GM12878 (cell line): ENCODE results near the gene SLC9A3. TPM values are rescaled to one million over a fixed set of nuclear protein-coding genes. Genes with fewer than 3 reads are reported as not detected.

Source experiments
- ATAC-seq: fragments of 200-7000 bp; cut with Tn5 transposase; 3 replicates; pipeline ENCODE4 v1.9.1; 2020; ENCODE audit warnings: mild to moderate bottlenecking, moderate library complexity
- BruUV-seq: library from RNA; stranded (reverse); fragments of 400-500 nt; replicated peaks from 2 replicates; lab custom pipeline; 2021; lab: Mats Ljungman, UMichigan
- CTCF ChIA-PET: fragments of 300-600 bp; sonication (Branson Sonifier 250); formaldehyde crosslinking; extraction: SDS; loops from one replicate; lab custom pipeline; 2021; ENCODE audit warnings: inconsistent platforms; lab: Yijun Ruan, JAX
- POLR2A ChIA-PET: fragments of 350-600 bp; formaldehyde crosslinking; extraction: SDS; loops from one replicate; lab custom pipeline; 2021; ENCODE audit warnings: inconsistent platforms; lab: Charles Lee
- RAD21 ChIA-PET: fragments of 300-600 bp; sonication (Branson Sonifier 250); formaldehyde crosslinking; loops from one replicate; lab custom pipeline; 2023; ENCODE audit warnings: antibody characterized with exemption; ENCODE audit not compliant: unreplicated experiment; lab: Charles Lee
- SMC1A ChIA-PET: fragments of 300-600 bp; sonication (Branson Sonifier 250); formaldehyde crosslinking; loops from one replicate; lab custom pipeline; 2023; ENCODE audit not compliant: unreplicated experiment, uncharacterized antibody; lab: Charles Lee
- DNase-seq: peaks from one replicate; pipeline ENCODE4 v3.0.0-alpha.2; 2011; ENCODE audit warnings: low read depth, low spot score
- FAIRE-seq: peaks from 3 replicates; lab custom pipeline; 2011; peaks lifted over from hg19 to GRCh38; lab: Jason Lieb, UNC
- H2AFZ ChIP-seq: 2 replicates; pipeline ENCODE4 v1.6.0; 2011; ENCODE audit warnings: low read depth, low read length, control low read depth; ENCODE audit not compliant: control insufficient read depth
- H3K27ac ChIP-seq: 2 replicates; pipeline ENCODE4 v1.5.1; 2011; ENCODE audit warnings: control low read depth; ENCODE audit not compliant: control insufficient read depth, insufficient read depth
- H3K27me3 ChIP-seq, 2 experiments: replicated peaks in 1 of 2; 2 replicates each; pipeline versions ENCODE4 v1.6.0 to v1.6.1; 2011; ENCODE audit warnings: low read length in 1 of 2; ENCODE audit not compliant: control insufficient read depth in 2 of 2, insufficient read depth in 2 of 2
- H3K36me3 ChIP-seq, 2 experiments: 2 replicates each; pipeline ENCODE4 v1.5.1; 2011; ENCODE audit warnings: low read length in 1 of 2; ENCODE audit not compliant: control insufficient read depth in 2 of 2, insufficient read depth in 2 of 2
- H3K4me1 ChIP-seq: 2 replicates; pipeline ENCODE4 v1.6.1; 2011; ENCODE audit warnings: mild to moderate bottlenecking, low read length, moderate library complexity, mixed read lengths; ENCODE audit not compliant: control insufficient read depth, insufficient read depth
- H3K4me2 ChIP-seq: 2 replicates; pipeline ENCODE4 v1.6.0; 2011; ENCODE audit warnings: control low read depth; ENCODE audit not compliant: control insufficient read depth, insufficient read depth
- H3K4me3 ChIP-seq: fragments of 200-600 bp; sonication (generic); 2 replicates; pipeline ENCODE4 v1.5.1; 2016
- H3K79me2 ChIP-seq: 2 replicates; pipeline ENCODE4 v1.6.0; 2011; ENCODE audit warnings: low read length; ENCODE audit not compliant: control insufficient read depth, insufficient read depth
- H3K9ac ChIP-seq: 2 replicates; pipeline ENCODE4 v1.8.0; 2011; ENCODE audit warnings: low read length, control low read depth, mixed read lengths; ENCODE audit not compliant: control insufficient read depth, insufficient read depth
- H3K9me3 ChIP-seq: replicated peaks from 3 replicates; pipeline ENCODE4 v1.5.1; 2011; ENCODE audit warnings: mild to moderate bottlenecking, low read length; ENCODE audit not compliant: control insufficient read depth, insufficient read depth
- H4K20me1 ChIP-seq: 2 replicates; pipeline ENCODE4 v1.6.0; 2011; ENCODE audit not compliant: control insufficient read depth, insufficient read depth
- BMI1 ChIP-seq: fragments of 450-650 bp; IDR thresholded peaks from 2 replicates; pipeline ENCODE4 v1.6.1; 2016; ENCODE audit warnings: mild to moderate bottlenecking, moderate library complexity, borderline replicate concordance
- CBX5 ChIP-seq: sonication (generic); IDR thresholded peaks from 2 replicates; pipeline ENCODE4 v1.6.1; 2016; ENCODE audit warnings: low read depth, moderate library complexity, mild to moderate bottlenecking, inconsistent platforms
- CREB1 ChIP-seq: IDR thresholded peaks from 2 replicates; pipeline ENCODE4 v1.6.1; 2012; ENCODE audit warnings: low read depth, mild to moderate bottlenecking, inconsistent platforms
- GATAD2B ChIP-seq: fragments of 450-650 bp; conservative IDR thresholded peaks from 2 replicates; pipeline ENCODE4 v1.6.1; 2017; ENCODE audit warnings: low read depth, mild to moderate bottlenecking, moderate library complexity
- MTA3 ChIP-seq: IDR thresholded peaks from 2 replicates; pipeline ENCODE4 v1.6.1; 2012; ENCODE audit warnings: low read length, inconsistent platforms, borderline replicate concordance
- NFYA ChIP-seq: IDR thresholded peaks from 2 replicates; pipeline ENCODE4 v1.6.1; 2011; ENCODE audit warnings: low read depth, mild to moderate bottlenecking, low read length, improper control_type of control experiment, borderline replicate concordance
- RAD51 ChIP-seq: fragments of 450-650 bp; IDR thresholded peaks from 2 replicates; pipeline ENCODE4 v1.6.1; 2016; ENCODE audit warnings: moderate library complexity, mild to moderate bottlenecking, inconsistent platforms
- REST ChIP-seq: IDR thresholded peaks from 2 replicates; pipeline ENCODE4 v1.6.1; 2012; ENCODE audit warnings: mild to moderate bottlenecking, low read depth, low read length
- ZBTB33 ChIP-seq: fragments of 450-650 bp; IDR thresholded peaks from 2 replicates; pipeline ENCODE4 v1.6.1; 2017; ENCODE audit warnings: mild to moderate bottlenecking
- WGBS: methylation state at CpG from one replicate; pipeline ENCODE4 v1.1.6; 2016; ENCODE audit warnings: low lambda C conversion rate; ENCODE audit not compliant: insufficient replicate concordance, insufficient coverage; ENCODE audit errors: missing lambda C conversion rate; 5-methylcytosine and 5-hydroxymethylcytosine counted together
- in situ Hi-C: fragments of 300-500 bp; cut with MboI; formaldehyde crosslinking; loops from 9 replicates; pipeline ENCODE4 v1.14.3; 2018; ENCODE audit warnings: mixed read lengths
- intact Hi-C: fragments of 100-400 bp; cut with micrococcal nuclease; formaldehyde crosslinking; loops from one replicate; pipeline ENCODE4 v1.14.2; 2022; ENCODE audit not compliant: unreplicated experiment
- polyA plus RNA-seq, 11 experiments: library from polyadenylated mRNA; depleted of rRNA in 4 of 11; unstranded in 6 of 11; stranded (reverse) in 5 of 11; fragments of >200 nt; fragmentation: Nextera tagmentation in 4 of 11; fragmentation: Illumina TruSeq in 1 of 11; extraction: Ambion mirVana in 4 of 11; extraction: Trizol in 1 of 11; gene quantifications; 1 replicate in 1 of 11; 2 replicates in 10 of 11; pipeline versions ENCODE4 v1.2.1 to v1.2.3, GENCODE V29; 2011 to 2016; ENCODE audit warnings: inconsistent platforms in 2 of 11, missing spikeins in 2 of 11, low read depth in 1 of 11
- total RNA-seq, 4 experiments: library from RNA; depleted of rRNA in 3 of 4; stranded (reverse); fragments of >200 nt in 3 of 4; fragmentation: Illumina TruSeq in 1 of 4; extraction: Trizol in 1 of 4; gene quantifications; 2 replicates each; pipeline versions ENCODE4 v1.2.1 to v1.2.3, GENCODE V29; 2013 to 2021
- TF ChIP-seq, protein P1 (sequence below), 3 experiments: IDR thresholded peaks in 2 of 3; conservative IDR thresholded peaks in 1 of 3; 2 replicates each; pipeline ENCODE4 v1.5.1; 2011; ENCODE audit warnings: low read depth in 3 of 3, low read length in 3 of 3, mild to moderate bottlenecking in 3 of 3, control low read depth in 2 of 3, moderate library complexity in 2 of 3, inconsistent platforms in 1 of 3, mixed read lengths in 1 of 3; ENCODE audit not compliant: control insufficient read depth in 2 of 3, insufficient read depth in 1 of 3; ENCODE audit errors: extremely low read depth in 1 of 3

SLC9A3 gene
- total and polyA plus RNA-seq, 10 of the 15 experiments (the other 5 are each of a cell fraction or from before 2014, with no cell fraction given), result 0.04 to 5.2 (median 2.3) TPM; not detected in 1

- no peaks in the 10 kb centered on the region for H4K20me1 ChIP-seq
- no peaks in the 10 kb centered on the region; the same call in 1 of the 3 replicates for H3K9me3 ChIP-seq
- ATAC-seq (no peak), FAIRE-seq (no peak), DNase-seq (no peak)
- no peaks in the 10 kb centered on the region; a peak in 1 of 4 replicates for H3K27me3 ChIP-seq
- H3K27ac ChIP-seq, result no peak overlapping the region
- 42% methylated on average over 14 of the region's 14 CpGs for WGBS
- intact Hi-C loops, result no loop called here
- TF ChIP-seq REST (no peak), CBX5 (no peak), CREB1 (no peak), BMI1 (no peak), ZBTB33 (no peak), GATAD2B (no peak), MTA3 (no peak), RAD51 (no peak), NFYA (no peak)
- TF ChIP-seq, protein P1, sequence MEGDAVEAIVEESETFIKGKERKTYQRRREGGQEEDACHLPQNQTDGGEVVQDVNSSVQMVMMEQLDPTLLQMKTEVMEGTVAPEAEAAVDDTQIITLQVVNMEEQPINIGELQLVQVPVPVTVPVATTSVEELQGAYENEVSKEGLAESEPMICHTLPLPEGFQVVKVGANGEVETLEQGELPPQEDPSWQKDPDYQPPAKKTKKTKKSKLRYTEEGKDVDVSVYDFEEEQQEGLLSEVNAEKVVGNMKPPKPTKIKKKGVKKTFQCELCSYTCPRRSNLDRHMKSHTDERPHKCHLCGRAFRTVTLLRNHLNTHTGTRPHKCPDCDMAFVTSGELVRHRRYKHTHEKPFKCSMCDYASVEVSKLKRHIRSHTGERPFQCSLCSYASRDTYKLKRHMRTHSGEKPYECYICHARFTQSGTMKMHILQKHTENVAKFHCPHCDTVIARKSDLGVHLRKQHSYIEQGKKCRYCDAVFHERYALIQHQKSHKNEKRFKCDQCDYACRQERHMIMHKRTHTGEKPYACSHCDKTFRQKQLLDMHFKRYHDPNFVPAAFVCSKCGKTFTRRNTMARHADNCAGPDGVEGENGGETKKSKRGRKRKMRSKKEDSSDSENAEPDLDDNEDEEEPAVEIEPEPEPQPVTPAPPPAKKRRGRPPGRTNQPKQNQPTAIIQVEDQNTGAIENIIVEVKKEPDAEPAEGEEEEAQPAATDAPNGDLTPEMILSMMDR (IDR thresholded peaks at IDR 0.05 in 2 of 3, conservative IDR thresholded peaks at IDR 0.05 in 1 of 3; ENCODE audit: control insufficient read depth in 2 of 3, extremely low read depth in 1 of 3, insufficient read depth in 1 of 3, low read depth in 3 of 3, low read length in 3 of 3), result no peak
- ChIA-PET POLR2A (no interaction called here), RAD21 (interaction anchor here (0.6 kb wide), 1 partner anchor 457 kb away, joined by 5 read pairs; no protein-coding TSS in a partner anchor), SMC1A (no interaction called here), CTCF (interaction anchor here (1.0 kb wide), 1 partner anchor 43 kb away, joined by 5 read pairs; no protein-coding TSS in a partner anchor)
- H3K79me2 ChIP-seq, result no peaks in the 10 kb centered on the region
- no peak overlapping the region for H3K9ac ChIP-seq
- BruUV-seq, result no TSS peak
- no peaks in the 10 kb centered on the region for H3K36me3 ChIP-seq
- no peaks in the 10 kb centered on the region for H3K4me1 ChIP-seq
- no peak overlapping the region for H3K4me2 ChIP-seq
- H2AFZ ChIP-seq, result no peak overlapping the region
- in situ Hi-C loops, result no loop called here
- no peak overlapping the region for H3K4me3 ChIP-seq
Measured at GRCh38 chr5:572398-573019, 48.3 kb upstream of the SLC9A3 start.
